NCI-H146 (cell line): Measurements from ENCODE around the gene IL15.
"Not testable (repeated sequence)": the region's sequence is repeated elsewhere in the genome, so short reads cannot be mapped to it uniquely, and the experiment has no call there.

Source experiments
- DNase-seq: peaks from one replicate; lab custom pipeline; 2025; lab: John Stamatoyannopoulos, UW

Gene IL15, protein sequence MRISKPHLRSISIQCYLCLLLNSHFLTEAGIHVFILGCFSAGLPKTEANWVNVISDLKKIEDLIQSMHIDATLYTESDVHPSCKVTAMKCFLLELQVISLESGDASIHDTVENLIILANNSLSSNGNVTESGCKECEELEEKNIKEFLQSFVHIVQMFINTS

DNA sequence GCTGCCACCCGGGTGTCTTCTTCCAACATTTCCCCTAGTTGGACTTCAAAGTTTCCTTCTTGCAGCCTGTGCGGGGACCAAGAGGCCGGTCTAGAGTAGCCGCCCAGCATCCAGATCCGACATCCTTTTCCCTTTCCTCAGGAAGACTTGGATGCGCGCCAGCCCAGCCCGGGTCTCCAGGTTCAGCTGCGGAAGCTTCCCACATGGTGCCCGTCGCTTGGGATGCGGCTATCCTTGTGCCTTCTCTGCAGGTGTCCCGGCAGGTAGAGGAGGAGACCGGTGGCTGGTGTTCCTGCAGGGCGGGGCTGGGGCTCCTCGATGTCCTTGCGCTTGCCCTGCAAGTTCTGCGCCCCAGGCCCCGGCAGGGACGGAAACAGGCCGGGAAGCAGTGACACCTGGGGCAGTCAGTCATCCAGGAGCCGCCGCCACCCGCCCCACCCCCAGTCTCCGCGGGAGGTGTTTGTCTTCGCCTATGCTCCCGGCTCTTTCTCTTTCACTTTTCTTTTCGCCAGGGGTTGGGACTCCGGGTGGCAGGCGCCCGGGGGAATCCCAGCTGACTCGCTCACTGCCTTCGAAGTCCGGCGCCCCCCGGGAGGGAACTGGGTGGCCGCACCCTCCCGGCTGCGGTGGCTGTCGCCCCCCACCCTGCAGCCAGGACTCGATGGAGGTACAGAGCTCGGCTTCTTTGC is at the start of gene IL15:
Gene IL15 (plus strand): TSS at position 502 of the 689 bp plus-strand sequence. CDS start 82,882 bp downstream, outside the sequence.
- peak; percentile 28 for DNase-seq

- DNase-seq: no peak
Observed at GRCh38 chr4:141587897-141588296, 48.5 kb upstream of the IL15 start.

DNA sequence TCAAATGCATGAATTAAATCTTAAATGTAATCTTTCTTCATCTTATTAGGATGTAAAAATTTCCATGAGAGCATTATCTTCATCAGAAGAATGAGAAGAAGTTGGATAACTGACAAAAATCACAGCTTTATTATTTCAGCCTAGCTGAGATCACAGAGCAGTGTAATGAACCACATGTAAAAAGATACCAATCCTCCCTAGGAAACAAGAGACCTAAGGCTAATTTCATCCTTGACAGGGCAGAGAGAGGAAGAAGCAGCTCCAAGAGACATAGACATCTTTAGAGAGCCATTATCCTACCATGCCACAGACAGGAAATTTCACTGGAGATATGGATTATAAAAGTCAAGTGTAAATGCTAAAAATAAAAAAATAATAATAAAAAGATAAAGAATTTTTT is 40.9 kb upstream of the IL15 start:
- no peak for DNase-seq

- no peak for DNase-seq
Observed at GRCh38 chr4:141599853-141600252, 36.5 kb upstream of the IL15 start.

DNA sequence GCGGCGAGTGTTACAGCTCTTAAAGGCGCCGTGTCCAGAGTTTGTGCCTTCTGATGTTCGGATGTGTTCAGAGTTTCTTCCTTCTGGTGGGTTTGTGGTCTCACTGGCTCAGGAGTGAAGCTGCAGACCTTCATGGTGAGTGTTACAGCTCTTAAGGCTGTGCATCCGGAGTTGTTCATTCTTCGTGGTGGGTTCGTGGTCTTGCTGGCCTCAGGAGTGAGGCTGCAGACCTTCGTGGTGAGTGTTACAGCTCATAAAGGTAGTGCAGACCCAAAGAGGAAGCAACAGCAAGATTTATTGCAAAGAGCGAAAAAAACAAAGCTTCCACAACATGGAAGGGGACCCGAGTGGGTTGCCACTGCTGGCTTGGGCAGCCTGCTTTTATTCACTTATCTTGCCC is 31.7 kb upstream of the IL15 start:
- not testable (repeated sequence) for DNase-seq

DNA sequence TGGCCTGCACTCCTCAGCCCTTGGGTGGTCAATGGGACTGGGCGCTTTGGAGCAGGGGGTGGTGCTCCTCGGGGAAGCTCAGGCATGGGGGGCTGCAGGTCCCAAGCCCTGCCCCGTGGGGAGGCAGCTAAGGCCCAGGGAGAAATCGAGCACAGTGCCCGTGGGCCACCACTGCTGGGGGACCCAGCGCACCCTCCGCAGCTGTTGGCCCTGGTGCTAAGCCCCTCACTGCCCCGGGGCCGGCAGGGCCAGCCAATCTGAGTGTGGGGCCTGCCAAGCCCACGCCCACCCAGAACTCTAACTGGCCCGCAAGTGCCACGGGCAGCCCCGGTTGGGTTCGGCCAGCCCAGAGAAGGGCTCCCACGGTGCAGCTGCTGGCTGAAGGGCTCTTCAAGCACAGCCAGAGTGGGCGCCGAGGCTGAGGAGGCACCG is 30.9 kb upstream of the IL15 start:
- DNase-seq: no peak

DNA sequence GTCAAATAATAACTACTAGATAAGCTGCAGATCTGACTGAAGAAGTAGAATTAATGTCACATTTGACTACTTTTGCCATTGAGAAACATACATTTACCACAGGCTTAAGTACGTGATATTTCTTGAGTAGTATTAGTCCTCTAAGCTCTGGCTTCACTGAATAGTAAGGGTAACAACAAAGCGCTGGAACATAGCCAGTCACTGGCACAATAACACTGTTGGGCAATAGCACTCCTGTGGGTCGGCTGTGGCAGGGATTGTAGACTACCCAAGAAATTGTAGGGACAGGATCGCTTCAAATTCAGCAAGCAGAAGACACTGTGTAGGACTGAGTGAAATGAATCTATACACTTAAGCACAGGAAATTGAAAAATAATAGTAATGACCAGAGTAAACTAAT is 27.1 kb upstream of the IL15 start:
- no peak for DNase-seq

DNA sequence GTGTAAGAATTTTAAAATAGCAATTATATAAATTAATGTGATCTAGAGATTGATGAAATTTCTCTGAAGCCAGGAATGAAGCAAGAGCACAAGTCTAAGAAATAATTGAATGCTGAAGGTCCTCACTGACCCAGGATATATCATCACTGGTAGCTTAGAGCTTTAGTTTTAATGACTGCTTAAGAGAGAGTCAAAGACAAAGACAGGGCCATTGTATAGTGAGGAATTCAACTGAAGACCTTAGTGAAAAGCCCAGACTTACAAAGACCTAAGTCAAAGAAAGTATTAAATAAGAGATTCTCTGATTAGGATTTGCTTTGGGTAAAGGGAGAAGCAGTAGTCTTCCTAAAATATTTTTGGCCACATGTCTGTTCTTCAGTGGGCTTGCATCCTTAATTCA is 26.0 kb upstream of the IL15 start:
- DNase-seq: no peak

- no peak for DNase-seq
Observed at GRCh38 chr4:141614878-141615586, 21.4 kb upstream of the IL15 start.

GRCh38 chr4:141615587-141615918 is 20.8 kb upstream of the IL15 start:
- not testable (repeated sequence) for DNase-seq

DNA sequence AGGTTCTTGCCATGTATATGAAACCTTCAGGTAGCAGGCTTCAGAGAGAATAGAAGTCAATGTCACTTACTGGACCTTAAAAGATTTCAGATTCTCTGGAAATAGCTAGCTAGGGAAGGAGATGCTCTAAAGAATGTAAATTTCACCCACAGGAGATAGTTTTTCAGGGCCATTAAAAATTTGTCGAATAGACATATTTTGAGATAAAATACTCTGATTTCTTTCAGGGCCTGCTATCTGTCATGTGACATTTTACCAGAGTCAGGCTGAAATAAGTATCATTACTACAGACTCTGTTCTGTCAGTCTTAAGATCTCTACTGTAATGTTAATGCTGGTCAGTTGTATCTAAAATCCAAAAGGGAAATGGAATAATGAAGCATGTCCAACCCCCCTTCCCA is 15.7 kb upstream of the IL15 start:
- DNase-seq: no peak

- no peak for DNase-seq
Observed at GRCh38 chr4:141625023-141625422, 11.4 kb upstream of the IL15 start.

DNA sequence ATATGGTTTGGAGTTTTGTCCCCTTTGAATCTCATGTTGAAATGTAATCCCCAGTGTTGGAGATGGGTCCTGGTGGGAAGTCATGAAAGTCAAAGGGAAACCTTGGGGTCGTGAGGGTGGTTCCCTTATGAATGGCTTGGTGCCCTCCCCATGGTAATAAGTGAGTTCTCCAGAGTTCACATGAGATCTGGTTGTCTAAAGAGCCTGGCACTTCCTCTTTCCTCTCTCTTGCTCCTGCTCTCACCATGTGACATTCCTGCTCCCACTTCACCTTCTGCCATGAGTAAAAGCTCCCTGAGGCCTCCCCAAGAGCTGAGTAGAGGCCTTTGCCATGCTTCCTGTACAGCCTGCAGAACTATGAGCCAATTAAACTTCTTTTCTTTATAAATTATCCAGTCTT is 5.5 kb upstream of the IL15 start:
- no peak for DNase-seq

GRCh38 chr4:141635736-141636081 is 674 bp upstream of the IL15 start:
- no peak for DNase-seq

GRCh38 chr4:141636771-141637460 is 533 bp downstream of the IL15 start:
- DNase-seq: peak; percentile 30

- DNase-seq: no peak
Observed at GRCh38 chr4:141637565-141637964, 1.2 kb downstream of the IL15 start.

GRCh38 chr4:141638230-141638629 is 1.8 kb downstream of the IL15 start:
- DNase-seq: no peak

DNA sequence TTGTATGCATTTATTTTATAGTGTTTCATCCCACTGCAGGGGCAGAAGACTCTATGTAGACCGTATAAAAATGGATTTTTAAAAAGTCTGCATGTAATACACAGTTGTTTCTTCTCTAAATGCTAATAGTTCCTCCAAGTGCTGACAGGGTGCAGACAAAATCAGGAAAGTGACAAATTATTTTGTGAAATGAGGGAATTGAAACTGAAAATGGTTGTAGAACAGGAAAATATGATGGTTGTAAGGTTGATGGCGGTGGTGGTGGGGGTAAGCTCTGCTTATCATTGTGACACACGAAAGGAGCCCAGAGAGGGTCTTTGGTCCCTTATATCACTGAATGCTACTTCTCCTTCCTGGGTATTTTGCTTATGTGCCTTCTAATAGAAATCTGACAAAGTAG is 4.3 kb downstream of the IL15 start:
- no peak for DNase-seq

DNA sequence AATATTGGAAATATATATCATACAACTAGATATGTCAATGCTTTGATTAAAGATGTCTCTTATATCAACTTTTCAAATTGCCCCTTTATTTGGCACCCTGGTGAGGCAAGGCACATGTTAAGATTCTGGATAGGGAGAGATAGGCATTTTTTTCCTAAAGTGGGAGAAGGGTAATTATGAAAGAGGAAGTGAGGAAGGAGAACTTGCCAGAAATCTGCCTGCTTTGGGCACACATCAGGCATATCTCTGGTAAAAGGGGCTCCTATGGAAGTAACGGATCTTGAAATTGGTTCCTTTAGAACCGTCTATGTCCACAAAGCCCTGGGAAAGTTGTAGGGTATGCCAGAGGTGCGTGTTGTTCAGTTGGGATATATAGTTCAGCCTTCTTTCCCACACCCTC is 5.7 kb downstream of the IL15 start:
- no peak for DNase-seq

- no peak for DNase-seq
Observed at GRCh38 chr4:141642711-141643110, 6.3 kb downstream of the IL15 start.

DNA sequence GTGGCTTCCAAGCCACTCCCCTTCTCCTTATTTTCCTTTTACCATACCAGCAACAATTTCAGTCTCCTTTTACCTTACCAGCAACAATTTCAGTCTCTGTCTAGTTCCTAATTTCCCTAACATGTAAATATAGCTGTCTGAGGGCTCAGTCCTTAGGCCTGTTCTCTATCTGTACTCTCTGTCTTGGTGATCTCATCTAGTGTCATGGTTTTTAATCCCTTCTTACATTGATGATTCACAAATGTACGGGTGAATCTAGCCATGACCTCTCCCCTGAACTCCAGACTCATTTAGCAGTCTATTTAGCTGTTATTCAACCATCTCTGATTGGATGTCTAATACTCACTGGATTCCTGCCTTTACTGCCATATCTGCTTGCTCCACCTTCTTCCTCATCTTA is 7.2 kb downstream of the IL15 start:
- DNase-seq: no peak

DNA sequence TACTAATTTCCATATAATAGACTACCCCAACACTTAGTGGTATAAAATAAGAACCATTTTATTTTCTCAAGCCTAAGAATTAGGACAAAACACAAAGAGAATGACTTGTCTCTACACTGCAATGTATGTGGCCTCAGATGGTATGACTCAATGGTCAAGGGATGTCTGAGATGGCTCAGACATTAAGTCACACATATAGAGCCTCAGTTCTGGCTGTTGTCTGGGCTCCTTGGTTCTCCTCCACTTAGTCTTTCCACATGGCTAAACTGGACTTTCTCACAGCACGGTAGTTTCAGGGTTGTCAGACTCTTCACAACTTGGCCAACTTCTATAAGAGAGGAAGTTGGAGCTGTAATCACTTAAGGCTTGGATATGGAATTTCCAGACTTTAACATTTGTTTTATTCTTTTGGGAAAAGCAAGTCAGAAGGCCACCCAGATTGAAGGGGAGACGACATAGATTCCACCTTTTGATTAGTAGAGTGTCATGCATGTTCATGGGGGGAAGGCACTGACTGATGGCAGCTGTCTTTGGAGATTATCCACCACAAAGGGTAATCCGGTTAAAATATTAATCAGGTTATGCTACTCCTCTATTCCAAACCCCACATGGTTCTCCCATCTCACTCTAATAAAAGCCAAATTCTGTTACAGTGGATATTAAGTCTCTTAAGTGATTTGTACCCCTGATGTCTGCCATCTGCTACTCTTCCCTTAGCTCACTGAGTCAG is 9.4 kb downstream of the IL15 start:
- no peak for DNase-seq
